GM18873 (cell line): ENCODE data around the gene MEGF6.

Experiments
- ATAC-seq: cut with Tn5 transposase; IDR thresholded peaks from one replicate; pipeline ENCODE4 v1.9.1; 2021; ENCODE audit warnings: mild to moderate bottlenecking, moderate library complexity, moderate number of reproducible peaks; ENCODE audit not compliant: unreplicated experiment, low FRiP score

The MEGF6 gene

DNA sequence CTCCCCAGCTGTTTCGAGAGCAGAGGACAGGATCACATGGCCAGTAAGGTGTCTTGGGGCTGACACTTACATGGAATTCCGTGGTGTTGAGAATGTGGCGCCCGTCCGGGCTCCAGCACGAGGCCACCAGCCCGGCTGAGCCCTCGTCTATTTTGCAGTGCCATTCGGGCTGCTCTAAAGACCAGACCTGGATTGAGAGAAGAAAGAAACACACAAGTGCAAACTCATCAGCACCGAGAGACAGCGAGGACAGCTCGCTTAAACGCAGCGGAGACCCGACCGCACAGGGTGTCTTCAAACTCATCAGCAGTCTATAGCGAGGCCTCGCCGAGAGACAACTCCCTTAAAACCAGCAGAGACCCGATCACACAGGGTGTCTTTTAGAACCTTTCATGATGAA is 35.3 kb upstream of the MEGF6 start:
- no peak for ATAC-seq

DNA sequence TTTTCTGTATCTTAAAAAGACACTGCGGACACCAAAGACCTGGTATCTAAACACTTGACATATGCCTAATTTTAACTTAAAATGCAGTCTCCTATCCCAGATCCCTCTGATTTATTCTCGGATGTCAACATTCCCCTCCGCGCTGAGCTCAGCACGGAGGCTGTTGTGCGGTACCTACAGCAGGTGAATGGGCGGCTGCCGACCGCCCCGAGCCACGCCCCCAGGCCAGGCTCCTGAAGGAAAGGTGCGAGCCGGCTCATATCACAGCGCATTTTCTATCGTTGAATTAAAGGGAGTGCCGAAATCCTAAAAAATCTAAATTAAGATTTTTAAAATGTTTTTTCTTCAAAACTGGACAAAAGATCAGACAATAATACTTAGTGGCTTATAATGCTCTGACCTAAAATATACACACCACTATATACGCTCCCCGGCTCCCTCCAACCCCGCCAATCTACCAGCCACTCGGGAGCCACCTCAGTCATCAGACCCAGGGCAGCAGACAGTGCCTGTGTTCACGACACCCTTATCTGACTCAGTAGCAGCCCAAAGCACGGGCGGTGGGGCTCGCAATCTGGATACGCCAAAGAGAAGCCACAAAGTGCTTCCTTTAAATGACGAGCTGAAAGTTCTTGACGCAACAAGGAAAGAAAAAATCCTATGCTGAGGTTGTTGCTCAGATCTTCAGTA is 34.5 kb upstream of the MEGF6 start:
- ATAC-seq: no peak

DNA sequence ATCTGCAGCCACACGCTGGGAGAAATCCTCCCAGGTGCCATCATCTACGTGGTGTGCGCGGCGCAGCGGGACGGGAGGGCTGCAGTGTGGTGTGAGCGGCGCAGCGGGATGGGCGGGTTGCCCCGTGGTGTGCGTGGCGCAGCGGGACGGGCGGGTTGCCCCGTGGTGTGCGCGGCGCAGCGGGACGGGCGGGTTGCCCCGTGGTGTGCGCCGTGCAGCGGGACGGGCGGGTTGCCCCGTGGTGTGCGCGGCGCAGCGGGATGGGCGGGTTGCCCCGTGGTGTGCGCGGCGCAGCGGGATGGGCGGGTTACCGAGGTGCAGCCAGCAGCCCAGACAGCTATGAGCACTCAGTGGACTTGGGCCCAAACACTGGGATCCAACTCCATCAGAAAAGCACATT is 33.9 kb upstream of the MEGF6 start:
- no peak for ATAC-seq

DNA sequence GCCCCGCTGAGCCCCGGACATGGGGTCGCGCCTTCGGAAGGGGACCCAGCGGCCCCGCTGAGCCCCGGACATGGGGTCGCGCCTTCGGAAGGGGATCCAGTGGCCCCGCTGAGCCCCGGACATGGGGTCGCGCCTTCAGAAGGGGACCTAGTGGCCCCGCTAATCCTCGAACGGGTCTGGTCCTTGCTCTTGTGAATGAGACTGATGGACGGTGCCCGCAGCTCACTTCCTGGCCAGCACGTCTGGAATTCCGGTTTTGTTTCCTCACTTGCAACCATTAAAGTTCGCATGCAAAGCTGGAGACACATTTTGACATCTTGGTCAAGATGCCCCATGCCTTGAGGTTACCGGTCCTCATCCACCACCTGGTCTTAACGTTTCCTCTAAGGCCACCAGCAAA is 33.0 kb upstream of the MEGF6 start:
- ATAC-seq: no peak

DNA sequence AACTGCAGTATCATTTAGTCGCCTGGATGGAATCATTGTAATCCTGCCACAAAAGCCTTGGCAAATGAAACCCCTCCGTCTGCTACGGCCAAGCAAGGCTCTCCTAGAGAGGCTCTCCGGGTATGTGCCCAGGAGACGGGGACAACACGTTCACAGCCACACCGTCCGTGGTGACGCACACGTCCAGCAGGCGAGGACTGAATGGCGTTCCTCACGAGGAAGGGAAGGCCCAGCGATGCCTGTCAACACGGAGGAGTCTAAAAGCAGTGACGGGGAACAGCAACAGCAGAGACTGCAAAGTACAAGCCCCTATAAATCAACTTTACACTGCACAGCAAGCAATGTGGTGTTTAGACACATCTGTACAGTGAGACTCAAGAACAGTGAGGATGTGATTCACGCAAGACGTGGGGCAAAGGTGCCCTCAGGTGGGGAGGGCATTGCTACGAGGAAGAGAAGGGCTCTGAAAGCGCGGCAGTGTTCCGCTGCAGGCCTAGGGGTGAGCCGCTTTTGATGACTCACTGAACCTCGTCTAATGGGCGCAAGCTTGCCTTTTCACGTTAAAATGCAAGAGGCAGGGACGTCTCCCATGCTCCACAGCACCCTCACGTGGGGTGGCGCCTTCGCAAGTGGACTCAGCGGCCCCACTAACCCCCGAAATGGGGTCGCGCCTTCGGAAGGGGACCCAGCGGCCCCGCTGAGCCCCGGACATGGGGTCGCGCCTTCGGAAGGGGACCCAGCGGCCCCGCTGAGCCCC is 31.8 kb upstream of the MEGF6 start:
- no peak for ATAC-seq

DNA sequence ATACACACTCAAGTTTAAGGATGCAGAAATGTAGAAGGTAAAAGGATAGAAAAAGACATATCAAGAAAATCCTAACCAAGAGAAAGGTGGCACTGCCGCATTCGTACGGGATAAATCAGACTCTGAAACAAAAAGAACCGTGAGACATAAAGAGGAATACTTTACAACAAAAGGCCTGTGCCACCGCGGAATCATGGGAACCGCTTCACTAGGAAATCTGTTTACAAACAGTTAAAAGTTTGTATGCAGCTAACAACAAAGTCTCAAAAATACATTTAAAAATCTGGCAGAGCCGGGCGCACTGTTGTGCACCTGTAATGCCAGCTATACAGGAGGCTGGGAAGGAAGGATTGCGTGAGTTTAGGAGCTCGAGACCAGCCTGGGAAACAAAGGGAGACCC is 30.5 kb upstream of the MEGF6 start:
- ATAC-seq: no peak

DNA sequence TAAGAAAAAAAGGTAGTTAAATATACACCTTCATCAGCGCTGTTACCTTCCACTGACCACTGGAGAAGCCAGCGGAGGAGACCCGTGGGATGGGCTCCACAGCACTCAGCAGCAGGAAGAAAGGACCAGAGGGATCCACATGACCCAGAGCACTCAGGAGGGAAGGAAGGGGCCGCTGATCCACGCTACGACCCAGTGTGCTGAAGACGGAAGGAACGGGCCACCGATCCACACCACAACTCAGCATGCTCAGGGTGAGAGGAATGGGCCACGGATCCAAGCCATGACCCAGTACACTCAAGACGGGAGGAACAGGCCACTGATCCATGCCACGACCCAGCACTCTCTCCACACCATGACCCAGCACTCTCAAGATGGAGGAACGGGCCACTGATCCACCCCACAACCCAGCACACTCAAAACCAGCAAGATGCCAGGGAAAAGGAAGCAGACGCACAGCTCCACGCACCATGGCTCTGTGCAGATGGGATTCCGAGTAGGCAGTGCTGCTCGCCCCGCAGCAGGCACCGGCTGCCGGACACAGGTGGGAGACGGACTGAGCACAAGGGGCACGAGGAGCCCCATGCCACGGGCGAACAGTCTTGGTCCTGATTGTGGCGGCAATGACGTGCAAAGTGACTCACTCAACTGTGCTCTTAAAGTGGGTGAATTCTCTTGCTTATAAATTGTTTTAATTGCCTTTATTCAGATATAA is 29.9 kb upstream of the MEGF6 start:
- no peak for ATAC-seq

DNA sequence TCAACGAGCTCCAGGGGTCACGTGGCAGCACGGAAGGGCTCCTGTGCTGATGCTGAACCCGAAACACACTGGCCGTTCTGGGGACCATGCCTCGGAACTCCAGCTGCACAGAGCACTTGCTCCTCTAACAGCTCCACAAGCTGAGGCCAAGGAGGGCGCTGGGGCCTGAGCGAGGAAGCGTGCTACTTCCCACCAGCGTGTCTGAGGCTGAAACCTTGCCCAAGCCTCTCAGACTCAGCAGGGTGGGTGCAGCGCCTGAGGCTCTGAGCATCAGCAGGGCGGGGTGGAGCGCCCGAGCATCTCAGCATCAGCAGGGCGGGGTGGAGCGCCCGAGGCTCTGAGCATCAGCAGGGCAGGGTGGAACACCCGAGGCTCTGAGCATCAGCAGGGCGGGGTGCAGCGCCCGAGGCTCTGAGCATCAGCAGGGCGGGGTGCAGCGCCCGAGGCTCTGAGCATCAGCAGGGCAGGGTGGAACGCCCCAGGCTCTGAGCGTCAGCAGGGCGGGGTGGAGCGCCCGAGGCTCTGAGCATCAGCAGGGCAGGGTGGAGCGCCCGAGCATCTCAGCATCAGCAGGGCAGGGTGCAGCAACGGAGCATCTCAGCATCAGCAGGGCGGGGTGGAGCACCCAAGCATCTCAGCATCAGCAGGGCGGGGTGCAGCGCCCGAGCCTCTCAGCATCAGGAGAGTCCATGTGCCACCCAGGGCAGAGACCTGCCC is 29.0 kb upstream of the MEGF6 start:
- no peak for ATAC-seq

DNA sequence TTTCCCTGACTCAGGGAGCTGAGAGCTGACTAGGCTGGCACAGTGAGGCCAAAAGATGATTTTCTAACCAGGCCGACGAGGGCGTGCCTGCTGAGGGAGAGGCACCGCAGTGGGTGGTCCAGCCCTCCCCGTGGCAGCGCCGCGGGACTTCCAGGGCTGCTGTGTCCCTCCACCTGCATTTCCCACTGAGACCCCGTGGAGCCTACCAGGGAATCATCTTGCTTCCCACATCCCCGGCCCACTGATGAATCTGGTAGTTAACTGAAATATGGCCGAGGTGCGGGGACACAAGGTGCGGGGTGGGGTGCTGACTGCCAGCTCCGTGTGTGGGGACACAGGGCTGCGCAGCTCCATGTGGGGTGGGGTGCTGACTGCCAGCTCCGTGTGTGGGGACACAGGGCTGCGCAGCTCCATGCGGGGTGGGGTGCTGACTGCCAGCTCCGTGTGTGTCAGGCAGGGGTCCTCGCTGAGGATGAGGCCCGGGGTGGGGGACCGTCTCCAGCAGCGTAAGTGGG is 28.1 kb upstream of the MEGF6 start:
- no peak for ATAC-seq

DNA sequence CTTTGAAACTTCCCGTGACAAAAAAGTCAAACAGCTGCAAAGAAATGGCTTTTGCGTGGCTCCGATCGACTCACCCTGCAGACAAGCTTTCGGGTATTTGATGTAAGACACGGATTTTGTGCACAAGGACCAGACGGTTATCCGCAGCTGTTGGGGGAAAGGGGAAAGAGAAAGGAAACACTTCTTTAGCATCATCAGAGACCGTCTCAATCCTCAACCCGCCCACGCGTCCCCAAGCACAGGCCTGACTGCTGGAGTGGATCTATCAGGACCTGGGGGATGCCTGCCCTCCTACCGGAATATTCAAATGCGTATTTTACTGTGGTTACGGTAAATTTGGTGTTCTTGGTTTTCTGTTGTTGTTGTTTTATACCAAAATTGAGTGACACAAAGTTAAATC is 27.4 kb upstream of the MEGF6 start:
- no peak for ATAC-seq

DNA sequence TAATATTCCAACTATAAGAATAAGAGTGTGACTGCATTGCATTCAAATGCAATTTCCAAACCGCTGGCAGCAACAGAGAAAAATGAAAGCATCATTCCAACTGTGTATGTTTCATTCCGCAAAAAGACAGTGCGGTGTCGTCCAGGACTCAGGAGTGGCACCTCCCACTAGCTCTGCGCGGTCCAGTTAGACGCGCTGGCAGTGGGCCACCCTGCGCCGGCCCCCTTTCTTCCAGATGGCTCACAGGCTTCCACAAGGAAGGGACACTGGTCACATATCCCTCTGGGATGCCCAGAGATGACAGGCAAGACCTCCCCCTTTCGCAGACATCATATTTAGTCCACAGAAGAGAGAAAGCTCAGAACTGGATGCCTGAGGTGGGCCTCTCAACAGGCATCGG is 26.7 kb upstream of the MEGF6 start:
- ATAC-seq: no peak

DNA sequence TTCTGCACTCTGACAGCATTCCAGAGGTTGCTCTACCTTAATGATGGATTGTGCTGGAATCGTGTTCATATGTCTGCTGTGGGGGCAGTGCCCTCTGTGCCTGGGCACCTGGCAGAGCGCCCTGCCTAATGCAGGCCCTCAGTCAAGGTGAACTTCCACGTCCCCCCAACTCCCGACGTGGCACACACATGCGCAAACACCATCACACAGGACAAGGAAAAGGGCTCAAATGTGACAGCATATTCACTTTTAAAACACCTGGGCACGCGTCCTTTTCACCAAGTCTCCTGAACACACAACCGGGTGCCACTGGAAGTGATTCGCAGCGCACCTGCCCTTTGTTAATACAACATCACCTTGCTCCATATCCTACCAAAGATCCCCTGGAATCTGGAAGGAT is 25.2 kb upstream of the MEGF6 start:
- no peak for ATAC-seq

DNA sequence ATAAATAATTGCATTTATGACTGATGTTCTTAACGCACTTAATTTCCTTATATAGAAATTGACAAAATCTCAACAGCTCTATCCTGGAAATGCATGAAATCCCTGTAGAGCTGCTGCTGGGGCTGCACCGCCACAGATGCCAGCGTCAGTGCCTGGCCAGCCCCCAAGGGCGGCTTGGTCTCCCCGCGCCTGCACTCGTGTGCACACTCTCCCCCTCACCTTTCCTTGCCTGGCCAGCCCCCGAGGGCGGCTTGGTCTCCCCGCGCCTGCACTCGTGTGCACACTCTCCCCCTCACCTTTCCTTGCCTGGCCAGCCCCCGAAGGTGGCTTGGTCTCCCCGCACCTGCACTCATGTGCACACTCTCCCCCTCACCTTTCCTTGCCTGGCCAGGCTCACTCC is 24.8 kb upstream of the MEGF6 start:
- ATAC-seq: no peak

DNA sequence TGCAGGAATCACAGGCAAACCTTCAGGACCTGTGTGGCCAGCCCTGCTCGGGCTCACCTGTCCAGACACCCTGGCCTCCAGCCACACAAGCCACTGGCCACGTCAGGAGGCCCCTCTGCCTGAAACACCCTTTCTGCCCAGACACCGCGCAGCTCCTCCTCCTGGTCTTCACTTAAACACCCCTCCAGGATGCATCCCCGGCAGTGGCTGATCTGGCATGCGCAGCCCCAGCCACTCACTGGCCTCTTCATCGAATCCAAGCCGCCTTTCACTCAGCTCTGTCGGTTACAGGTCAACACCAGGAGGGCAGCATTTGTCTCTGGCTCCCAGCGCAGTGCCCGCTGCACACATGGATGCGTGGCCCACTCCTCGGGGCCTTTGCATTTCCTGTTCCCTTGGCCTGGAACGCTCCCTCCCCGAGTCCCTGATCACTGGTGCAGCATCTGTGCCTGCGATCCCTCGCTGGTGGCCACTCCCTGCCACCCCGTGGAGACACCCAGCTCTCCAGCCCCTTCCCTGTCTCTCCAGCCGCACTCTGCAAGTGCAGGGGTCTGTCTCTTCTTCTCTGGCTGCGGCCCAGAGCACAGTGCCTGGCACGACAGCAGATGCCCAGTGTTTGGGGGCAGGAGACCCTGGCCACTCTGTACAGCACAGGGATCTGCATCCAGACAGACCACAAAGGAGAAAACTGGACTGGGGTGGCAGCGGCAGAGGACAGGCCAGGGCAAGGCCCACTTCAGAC is 22.9 kb upstream of the MEGF6 start:
- ATAC-seq: no peak

DNA sequence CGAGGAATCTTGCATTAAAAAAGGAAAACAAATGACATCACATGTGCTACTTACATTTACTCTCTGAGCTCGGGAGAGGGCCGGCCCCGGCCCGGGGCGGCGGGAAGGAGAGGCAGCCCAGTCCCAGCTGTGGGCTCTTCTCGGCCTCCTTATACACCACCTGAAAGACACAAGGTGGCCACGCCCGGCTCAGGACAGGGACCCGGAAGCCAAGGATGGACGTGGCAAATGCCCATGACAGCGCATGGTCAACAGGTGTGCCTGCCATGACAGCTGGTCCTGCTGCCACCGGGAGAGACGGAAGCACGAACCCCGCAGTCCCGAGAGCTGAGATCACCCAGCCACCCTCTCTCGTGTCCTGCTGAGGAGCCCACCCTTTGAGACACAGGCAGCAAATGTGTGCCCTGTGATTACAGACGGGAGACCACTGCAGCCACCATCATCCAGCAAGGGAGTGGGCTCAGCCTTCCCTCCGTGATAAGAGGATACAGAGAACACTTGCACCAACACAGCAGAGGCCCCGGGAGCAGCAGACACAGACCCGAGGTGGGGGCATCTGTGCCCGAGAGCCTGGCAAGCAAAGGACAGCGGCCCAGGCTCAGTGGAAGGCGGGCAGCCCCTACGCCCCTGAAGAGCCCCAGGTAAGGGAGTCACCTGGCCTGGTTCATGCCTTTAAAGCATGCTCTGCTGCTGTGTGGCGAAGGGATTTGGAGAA is 22.2 kb upstream of the MEGF6 start:
- no peak for ATAC-seq

DNA sequence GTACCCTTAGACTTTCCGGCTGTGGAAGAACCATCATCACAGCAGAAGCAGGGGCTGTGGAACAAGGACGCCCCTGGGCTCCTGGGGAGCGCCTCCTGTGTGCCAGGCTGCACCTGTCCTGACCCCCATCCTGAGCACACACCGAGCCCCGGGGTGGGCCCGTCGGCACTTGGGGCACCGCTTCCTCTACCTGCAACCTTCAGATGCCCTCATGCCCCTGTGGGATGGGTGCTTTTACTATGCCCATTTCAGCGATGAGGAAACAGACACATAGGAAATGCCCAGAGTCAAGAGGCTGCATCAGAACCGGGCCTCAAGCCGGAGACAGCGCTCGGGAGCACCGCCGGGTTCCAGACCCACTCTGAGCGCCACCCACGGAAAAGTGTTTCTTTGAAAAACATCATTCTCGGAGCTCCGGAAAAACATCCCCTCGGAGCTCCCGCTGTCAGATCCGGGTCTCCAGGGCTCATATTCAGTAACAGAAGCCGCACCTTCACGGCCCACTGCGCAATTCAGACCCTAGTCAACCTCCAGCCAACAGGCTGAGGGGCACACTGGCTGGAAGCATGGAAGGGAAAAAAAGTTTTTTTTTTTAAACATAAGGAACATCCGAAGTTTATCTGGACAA is 21.5 kb upstream of the MEGF6 start:
- ATAC-seq: no peak

DNA sequence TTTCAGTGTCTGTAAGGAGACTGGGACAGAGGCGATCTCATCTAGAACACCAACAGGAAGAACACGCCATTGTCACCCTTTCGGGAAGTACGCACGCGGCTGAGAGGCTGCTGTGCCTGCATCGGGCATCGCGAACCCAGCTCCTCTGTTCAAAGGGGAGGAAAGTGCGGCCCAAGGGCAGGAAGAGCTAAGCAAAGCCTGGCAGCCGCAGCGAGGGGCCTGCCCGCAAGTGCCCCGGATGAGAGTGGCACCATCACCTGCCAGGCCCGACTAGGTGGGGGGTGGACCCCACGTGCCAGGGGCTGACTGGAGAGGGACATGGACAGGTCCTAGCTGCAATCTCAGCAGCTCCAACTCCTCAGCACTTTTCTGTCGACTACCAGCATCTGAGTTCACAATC is 21.0 kb upstream of the MEGF6 start:
- ATAC-seq: no peak

DNA sequence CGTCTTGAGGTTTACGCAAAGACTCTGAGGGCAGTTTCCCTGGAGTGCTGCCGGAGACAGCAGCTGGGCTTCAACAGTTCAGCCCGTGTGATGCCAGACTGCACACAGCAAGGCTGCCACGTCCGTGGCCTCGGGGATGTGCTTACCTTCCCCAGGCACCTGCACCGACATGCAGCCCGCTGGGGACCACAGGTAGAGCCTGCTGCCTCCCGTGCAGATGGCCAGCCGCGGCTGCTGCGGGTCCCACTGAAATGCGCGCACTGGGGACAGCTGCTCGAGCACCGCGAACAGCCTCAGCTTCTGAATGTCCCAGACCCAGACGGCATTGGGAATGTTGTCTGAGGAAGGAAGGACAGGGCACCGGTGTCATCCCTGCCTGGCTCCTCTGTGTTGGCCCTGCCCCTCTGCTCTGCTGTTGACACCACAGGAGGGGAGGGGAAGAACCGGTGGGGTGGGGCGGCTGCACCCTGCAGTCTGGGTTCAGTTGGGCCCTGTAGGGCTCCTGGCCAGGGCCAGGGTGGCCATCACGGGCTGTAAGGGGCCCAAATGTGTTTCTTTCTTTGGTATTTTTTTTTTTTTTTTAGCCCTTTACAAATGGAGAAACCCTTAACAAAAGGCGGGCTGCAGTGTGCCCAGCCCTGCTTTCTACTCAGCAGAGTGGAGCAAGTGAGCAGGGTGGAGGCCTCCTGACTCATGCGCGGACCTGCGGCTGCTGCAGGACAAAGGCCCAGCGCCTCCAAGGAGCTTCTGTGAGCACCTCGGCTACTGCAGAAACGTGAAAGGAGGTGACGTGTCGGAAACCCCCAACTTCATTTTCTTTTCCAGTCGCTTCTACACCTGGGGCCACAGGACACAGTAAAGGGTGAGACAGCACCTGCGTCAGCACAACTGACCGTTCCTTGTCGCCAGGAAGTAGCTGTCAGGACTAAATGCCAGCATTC is 20.3 kb upstream of the MEGF6 start:
- no peak for ATAC-seq
